ENCODE results near the gene PGAP1. TPM values are rescaled to one million over a fixed set of nuclear protein-coding genes. Genes with fewer than 3 reads are reported as not detected.

The PGAP1 gene
- total and polyA plus RNA-seq, 7 experiments from 2014 or later = 1.6 to 48.4 (median 6.4) TPM

- Histone ChIP-seq H3K4me3 (ENCODE audit: low read length) (no peak within 1 kb of the TSS), H3K4me1 (ENCODE audit: control insufficient read depth in 2 of 2, insufficient read depth in 2 of 2, low read length in 2 of 2) (no peaks in the 10 kb centered on the region), H3K36me3 (ENCODE audit: control insufficient read depth in 2 of 3, insufficient read depth in 3 of 3, low read length in 3 of 3) (no peaks in the 10 kb centered on the region), H3K9me3 (ENCODE audit: control insufficient read depth in 2 of 3, low read length in 3 of 3) (no peaks in the 10 kb centered on the region), H3K27me3 (ENCODE audit: control insufficient read depth in 2 of 2, insufficient read depth in 2 of 2, low read length in 2 of 2) (no peaks in the 10 kb centered on the region), H3K27ac (ENCODE audit: low read depth, low read length) (no peak within 1 kb of the TSS)
- H3K4me3 Mint-ChIP-seq = no peak within 1 kb of the TSS
- peaks cover 0 to 4% (median 0%) of the 10 kb centered on the region in 7 donors for H3K4me1 Mint-ChIP-seq
- no peak for DNase-seq
- peaks cover 0 to 8% (median 4%) of the 10 kb centered on the region in 11 donors for H3K9me3 Mint-ChIP-seq
- ChIA-PET CTCF (no interaction called here), POLR2A (no interaction called here)
- intact Hi-C loops (cut with micrococcal nuclease) = no loop called here
- H3K27ac Mint-ChIP-seq = no peak within 1 kb of the TSS
- peaks cover 24 to 49% (median 32%) of the 10 kb centered on the region in 5 donors for H3K27me3 Mint-ChIP-seq
- no peak for ATAC-seq
- peaks cover 0 to 8% (median 0%) of the 10 kb centered on the region in 5 donors for H3K36me3 Mint-ChIP-seq
These were observed 117.2 kb downstream of the PGAP1 start, which contains the start of gene C2orf66 for GRCh38 chr2:196809260-196809659. Gene C2orf66, minus strand, starts transcription at chr2:196809355. Its CDS starts 19 bp downstream, at chr2:196809336.

- Mint-ChIP-seq H3K27ac (no peak overlapping the region), H3K4me3 (no peak overlapping the region), H3K9me3 (peaks cover 0 to 4% (median 0%) of the 10 kb centered on the region in 11 donors), H3K4me1 (no peaks in the 10 kb centered on the region), H3K36me3 (peaks cover 0 to 4% (median 0%) of the 10 kb centered on the region in 5 donors), H3K27me3 (peaks cover 21 to 46% (median 32%) of the 10 kb centered on the region in 5 donors)
- DNase-seq (no peak), ATAC-seq (no peak)
- H3K27me3 ChIP-seq (ENCODE audit: control insufficient read depth in 2 of 2, insufficient read depth in 2 of 2, low read length in 2 of 2) = no peaks in the 10 kb centered on the region
- H3K27ac ChIP-seq (ENCODE audit: low read depth, low read length) = no peak overlapping the region
- no peaks in the 10 kb centered on the region for H3K4me1 ChIP-seq (ENCODE audit: control insufficient read depth in 2 of 2, insufficient read depth in 2 of 2, low read length in 2 of 2)
- CTCF ChIA-PET = no interaction called here
- POLR2A ChIA-PET = no interaction called here
- intact Hi-C loops (cut with micrococcal nuclease) = no loop called here
- no peaks in the 10 kb centered on the region for H3K9me3 ChIP-seq (ENCODE audit: control insufficient read depth in 2 of 3, low read length in 3 of 3)
- H3K36me3 ChIP-seq (ENCODE audit: control insufficient read depth in 2 of 3, insufficient read depth in 3 of 3, low read length in 3 of 3) = no peaks in the 10 kb centered on the region
- H3K4me3 ChIP-seq (ENCODE audit: low read length) = no peak overlapping the region
These were observed 118.3 kb downstream of the PGAP1 start for GRCh38 chr2:196808083-196808665.

GRCh38 chr2:196804381-196804780, 122.1 kb downstream of the PGAP1 start:
- DNase-seq (no peak), ATAC-seq (no peak)
- H3K4me3 ChIP-seq (ENCODE audit: low read length) = no peak overlapping the region
- H3K27ac Mint-ChIP-seq = no peak overlapping the region
- H3K9me3 ChIP-seq (ENCODE audit: control insufficient read depth in 2 of 3, low read length in 3 of 3) = no peaks in the 10 kb centered on the region
- peaks cover 0 to 3% (median 0%) of the 10 kb centered on the region in 11 donors for H3K9me3 Mint-ChIP-seq
- H3K4me3 Mint-ChIP-seq = no peak overlapping the region
- ChIA-PET CTCF (no interaction called here), POLR2A (no interaction called here)
- peaks cover 4 to 13% (median 10%) of the 10 kb centered on the region in 7 donors for H3K4me1 Mint-ChIP-seq
- no peaks in the 10 kb centered on the region for H3K36me3 ChIP-seq (ENCODE audit: control insufficient read depth in 2 of 3, insufficient read depth in 3 of 3, low read length in 3 of 3)
- peaks cover 0 to 6% of the 10 kb centered on the region in 2 donors for H3K4me1 ChIP-seq (ENCODE audit: control insufficient read depth in 2 of 2, insufficient read depth in 2 of 2, low read length in 2 of 2)
- peaks cover 0 to 1% (median 0%) of the 10 kb centered on the region in 5 donors for H3K36me3 Mint-ChIP-seq
- H3K27ac ChIP-seq (ENCODE audit: low read depth, low read length) = no peak overlapping the region
- H3K27me3 Mint-ChIP-seq = peaks cover 0 to 21% (median 16%) of the 10 kb centered on the region in 5 donors
- H3K27me3 ChIP-seq (ENCODE audit: control insufficient read depth in 2 of 2, insufficient read depth in 2 of 2, low read length in 2 of 2) = no peaks in the 10 kb centered on the region
- intact Hi-C loops (cut with micrococcal nuclease) = no loop called here

GRCh38 chr2:196802401-196802800, 124.1 kb downstream of the PGAP1 start:
- Mint-ChIP-seq H3K36me3 (peaks cover 0 to 2% (median under 1%) of the 10 kb centered on the region in 5 donors), H3K4me3 (peak overlapping the region in 1 of 10 donors; percentile 13), H3K27me3 (peaks cover 0 to 16% (median 11%) of the 10 kb centered on the region in 5 donors), H3K27ac (no peak overlapping the region), H3K9me3 (peaks cover 0 to 3% (median 0%) of the 10 kb centered on the region in 11 donors), H3K4me1 (peaks cover 9 to 31% (median 18%) of the 10 kb centered on the region in 7 donors)
- H3K27ac ChIP-seq (ENCODE audit: low read depth, low read length) = no peak overlapping the region
- DNase-seq = no peak
- ChIA-PET CTCF (no interaction called here), POLR2A (no interaction called here)
- peaks cover 4 to 6% of the 10 kb centered on the region in 2 donors for H3K4me1 ChIP-seq (ENCODE audit: control insufficient read depth in 2 of 2, insufficient read depth in 2 of 2, low read length in 2 of 2)
- no peak overlapping the region for H3K4me3 ChIP-seq (ENCODE audit: low read length)
- H3K36me3 ChIP-seq (ENCODE audit: control insufficient read depth in 2 of 3, insufficient read depth in 3 of 3, low read length in 3 of 3) = no peaks in the 10 kb centered on the region
- intact Hi-C loops (cut with micrococcal nuclease) = no loop called here
- H3K9me3 ChIP-seq (ENCODE audit: control insufficient read depth in 2 of 3, low read length in 3 of 3) = no peaks in the 10 kb centered on the region
- no peaks in the 10 kb centered on the region for H3K27me3 ChIP-seq (ENCODE audit: control insufficient read depth in 2 of 2, insufficient read depth in 2 of 2, low read length in 2 of 2)
- ATAC-seq = no peak

GRCh38 chr2:196801674-196802261, 124.7 kb downstream of the PGAP1 start:
- Mint-ChIP-seq H3K27me3 (peaks cover 0 to 16% (median 6%) of the 10 kb centered on the region in 5 donors), H3K36me3 (peaks cover 2 to 7% (median 6%) of the 10 kb centered on the region in 5 donors), H3K4me3 (peak overlapping the region in 2 of 10 donors; percentile 13 to 91), H3K27ac (no peak overlapping the region), H3K9me3 (peaks cover 0 to 3% (median 0%) of the 10 kb centered on the region in 11 donors), H3K4me1 (peaks cover 15 to 37% (median 24%) of the 10 kb centered on the region in 7 donors)
- ChIA-PET POLR2A (no interaction called here), CTCF (no interaction called here)
- peaks cover 4 to 6% of the 10 kb centered on the region in 2 donors for H3K4me1 ChIP-seq (ENCODE audit: control insufficient read depth in 2 of 2, insufficient read depth in 2 of 2, low read length in 2 of 2)
- no peak for DNase-seq
- H3K9me3 ChIP-seq (ENCODE audit: control insufficient read depth in 2 of 3, low read length in 3 of 3) = no peaks in the 10 kb centered on the region
- peaks cover 0 to 6% (median 0%) of the 10 kb centered on the region in 3 experiments for H3K36me3 ChIP-seq (ENCODE audit: control insufficient read depth in 2 of 3, insufficient read depth in 3 of 3, low read length in 3 of 3)
- no peak overlapping the region for H3K27ac ChIP-seq (ENCODE audit: low read depth, low read length)
- intact Hi-C loops (cut with micrococcal nuclease) = no loop called here
- H3K4me3 ChIP-seq (ENCODE audit: low read length) = no peak overlapping the region
- no peaks in the 10 kb centered on the region for H3K27me3 ChIP-seq (ENCODE audit: control insufficient read depth in 2 of 2, insufficient read depth in 2 of 2, low read length in 2 of 2)
- ATAC-seq = no peak

- H3K36me3 Mint-ChIP-seq = peaks cover 4 to 22% (median 14%) of the 10 kb centered on the region in 5 donors
- CTCF ChIA-PET = interaction anchor here (0.6 to 0.7 kb wide), 2 partner anchors 156 to 215 kb away, joined by 3 read pairs; no protein-coding TSS in a partner anchor
- ATAC-seq = peak; percentile 1
These were observed 127.5 kb downstream of the PGAP1 start for GRCh38 chr2:196798980-196799379.

More at GRCh38 chr2:196798980-196799379, 127.5 kb downstream of the PGAP1 start:
- H3K4me3 Mint-ChIP-seq = peak overlapping the region; percentile 85 to 99 (median 96)
- no peaks in the 10 kb centered on the region for H3K9me3 ChIP-seq (ENCODE audit: control insufficient read depth in 2 of 3, low read length in 3 of 3)
- peaks cover 0 to 3% (median 0%) of the 10 kb centered on the region in 11 donors for H3K9me3 Mint-ChIP-seq
- POLR2A ChIA-PET = interaction anchor here (1.0 to 1.5 kb wide), 4 partner anchors 9 to 906 kb away, joined by 4 to 11 read pairs (median 6); partner anchors contain the start of gene MARS2
- H3K4me1 ChIP-seq (ENCODE audit: control insufficient read depth in 2 of 2, insufficient read depth in 2 of 2, low read length in 2 of 2) = peaks cover 4 to 6% of the 10 kb centered on the region in 2 donors
- no peaks in the 10 kb centered on the region for H3K27me3 ChIP-seq (ENCODE audit: control insufficient read depth in 2 of 2, insufficient read depth in 2 of 2, low read length in 2 of 2)
- peaks cover 17 to 52% (median 38%) of the 10 kb centered on the region in 7 donors for H3K4me1 Mint-ChIP-seq
- H3K27me3 Mint-ChIP-seq = peaks cover 0 to 4% (median 4%) of the 10 kb centered on the region in 5 donors
- H3K4me3 ChIP-seq (ENCODE audit: low read length) = peak overlapping the region; percentile 98
- H3K36me3 ChIP-seq (ENCODE audit: control insufficient read depth in 2 of 3, insufficient read depth in 3 of 3, low read length in 3 of 3) = peaks cover 0 to 21% (median 0%) of the 10 kb centered on the region in 3 experiments
- DNase-seq = peak in 1 of 9 donors; percentile 1
- intact Hi-C loops (cut with micrococcal nuclease) = loop anchor here (1.0 to 5.0 kb wide), 5 partner anchors 128 to 906 kb away; partner anchors contain the start of genes CCDC150 (in 2 of the 2), HSPD1 (in 1 of the 2), MARS2 (in 1 of the 2) and SF3B1 (in 1 of the 2)
- H3K27ac Mint-ChIP-seq = peak overlapping the region; percentile 89 to 99 (median 91)
- peak overlapping the region; percentile 73 for H3K27ac ChIP-seq (ENCODE audit: low read depth, low read length)
